ENCODE measurements around the gene ENTPD1. TPM values are rescaled to one million over a fixed set of nuclear protein-coding genes. Genes with fewer than 3 reads are reported as not detected.

The ENTPD1 gene
- polyA plus RNA-seq, 2 donors = 2.4 to 3.7 TPM

GRCh38 chr10:95834406-95834805, 78.4 kb downstream of the ENTPD1 start:
- peak overlapping the region in 1 of 2 donors; percentile 3 for H3K27ac ChIP-seq (ENCODE audit: low read depth in 2 of 2, low read length in 1 of 2)

GRCh38 chr10:95835149-95835860, 79.3 kb downstream of the ENTPD1 start:
- H3K27me3 ChIP-seq (ENCODE audit: control insufficient read depth in 1 of 2, insufficient read depth in 2 of 2, low read length in 2 of 2) = no peaks in the 10 kb centered on the region
- H3K4me3 ChIP-seq (ENCODE audit: low read depth in 1 of 2, low read length in 2 of 2) = no peak overlapping the region
- 84 to 91% methylated on average over 2 of the region's 2 CpGs for WGBS, 2 donors
- no peaks in the 10 kb centered on the region for H3K9me3 ChIP-seq (ENCODE audit: control insufficient read depth in 2 of 2, insufficient read depth in 1 of 2, low read depth in 1 of 2, low read length in 1 of 2)
- H3K27ac ChIP-seq (ENCODE audit: low read depth in 2 of 2, low read length in 1 of 2) = no peak overlapping the region
- no peaks in the 10 kb centered on the region for H3K4me1 ChIP-seq (ENCODE audit: control insufficient read depth in 2 of 2, insufficient read depth in 2 of 2, low read length in 1 of 2)
- H3K36me3 ChIP-seq (ENCODE audit: control insufficient read depth in 2 of 2, insufficient read depth in 2 of 2, low read length in 1 of 2) = no peaks in the 10 kb centered on the region

More at GRCh38 chr10:95834406-95834805, 78.4 kb downstream of the ENTPD1 start:
- Histone ChIP-seq H3K9me3 (ENCODE audit: control insufficient read depth in 2 of 2, insufficient read depth in 1 of 2, low read depth in 1 of 2, low read length in 1 of 2) (no peaks in the 10 kb centered on the region), H3K4me1 (ENCODE audit: control insufficient read depth in 2 of 2, insufficient read depth in 2 of 2, low read length in 1 of 2) (no peaks in the 10 kb centered on the region), H3K36me3 (ENCODE audit: control insufficient read depth in 2 of 2, insufficient read depth in 2 of 2, low read length in 1 of 2) (no peaks in the 10 kb centered on the region), H3K4me3 (ENCODE audit: low read depth in 1 of 2, low read length in 2 of 2) (no peak overlapping the region), H3K27me3 (ENCODE audit: control insufficient read depth in 1 of 2, insufficient read depth in 2 of 2, low read length in 2 of 2) (no peaks in the 10 kb centered on the region)
- 90 to 91% methylated on average over 3 of the region's 3 CpGs for WGBS, 2 donors

GRCh38 chr10:95835911-95836310, 79.9 kb downstream of the ENTPD1 start:
- no peaks in the 10 kb centered on the region for H3K9me3 ChIP-seq (ENCODE audit: control insufficient read depth in 2 of 2, insufficient read depth in 1 of 2, low read depth in 1 of 2, low read length in 1 of 2)
- H3K27me3 ChIP-seq (ENCODE audit: control insufficient read depth in 1 of 2, insufficient read depth in 2 of 2, low read length in 2 of 2) = no peaks in the 10 kb centered on the region
- no peak overlapping the region for H3K27ac ChIP-seq (ENCODE audit: low read depth in 2 of 2, low read length in 1 of 2)
- H3K36me3 ChIP-seq (ENCODE audit: control insufficient read depth in 2 of 2, insufficient read depth in 2 of 2, low read length in 1 of 2) = no peaks in the 10 kb centered on the region
- no peaks in the 10 kb centered on the region for H3K4me1 ChIP-seq (ENCODE audit: control insufficient read depth in 2 of 2, insufficient read depth in 2 of 2, low read length in 1 of 2)
- H3K4me3 ChIP-seq (ENCODE audit: low read depth in 1 of 2, low read length in 2 of 2) = no peak overlapping the region

GRCh38 chr10:95836610-95837355, 80.8 kb downstream of the ENTPD1 start:
- no peaks in the 10 kb centered on the region for H3K4me1 ChIP-seq (ENCODE audit: control insufficient read depth in 2 of 2, insufficient read depth in 2 of 2, low read length in 1 of 2)
- 35 to 48% methylated on average over 5 of the region's 5 CpGs for WGBS, 2 donors
- no peaks in the 10 kb centered on the region for H3K27me3 ChIP-seq (ENCODE audit: control insufficient read depth in 1 of 2, insufficient read depth in 2 of 2, low read length in 2 of 2)
- no peaks in the 10 kb centered on the region for H3K9me3 ChIP-seq (ENCODE audit: control insufficient read depth in 2 of 2, insufficient read depth in 1 of 2, low read depth in 1 of 2, low read length in 1 of 2)
- H3K27ac ChIP-seq (ENCODE audit: low read depth in 2 of 2, low read length in 1 of 2) = peak overlapping the region; percentile 8 to 70
- H3K36me3 ChIP-seq (ENCODE audit: control insufficient read depth in 2 of 2, insufficient read depth in 2 of 2, low read length in 1 of 2) = no peaks in the 10 kb centered on the region
- no peak overlapping the region for H3K4me3 ChIP-seq (ENCODE audit: low read depth in 1 of 2, low read length in 2 of 2)

- 68 to 70% methylated on average over 1 of the region's 1 CpG for WGBS, 2 donors
- no peaks in the 10 kb centered on the region for H3K9me3 ChIP-seq (ENCODE audit: control insufficient read depth in 2 of 2, insufficient read depth in 1 of 2, low read depth in 1 of 2, low read length in 1 of 2)
Measured at GRCh38 chr10:95837356-95837776, 81.4 kb downstream of the ENTPD1 start.

GRCh38 chr10:95837783-95838182, 81.8 kb downstream of the ENTPD1 start:
- Histone ChIP-seq H3K4me3 (ENCODE audit: low read depth in 1 of 2, low read length in 2 of 2) (no peak overlapping the region), H3K4me1 (ENCODE audit: control insufficient read depth in 2 of 2, insufficient read depth in 2 of 2, low read length in 1 of 2) (no peaks in the 10 kb centered on the region), H3K27me3 (ENCODE audit: control insufficient read depth in 1 of 2, insufficient read depth in 2 of 2, low read length in 2 of 2) (no peaks in the 10 kb centered on the region), H3K36me3 (ENCODE audit: control insufficient read depth in 2 of 2, insufficient read depth in 2 of 2, low read length in 1 of 2) (no peaks in the 10 kb centered on the region), H3K9me3 (ENCODE audit: control insufficient read depth in 2 of 2, insufficient read depth in 1 of 2, low read depth in 1 of 2, low read length in 1 of 2) (no peaks in the 10 kb centered on the region), H3K27ac (ENCODE audit: low read depth in 2 of 2, low read length in 1 of 2) (peak overlapping the region in 1 of 2 donors; percentile 70)
- 88 to 89% methylated on average over 3 of the region's 3 CpGs for WGBS, 2 donors

More at GRCh38 chr10:95837356-95837776, 81.4 kb downstream of the ENTPD1 start:
- no peak overlapping the region for H3K4me3 ChIP-seq (ENCODE audit: low read depth in 1 of 2, low read length in 2 of 2)
- H3K4me1 ChIP-seq (ENCODE audit: control insufficient read depth in 2 of 2, insufficient read depth in 2 of 2, low read length in 1 of 2) = no peaks in the 10 kb centered on the region
- no peaks in the 10 kb centered on the region for H3K27me3 ChIP-seq (ENCODE audit: control insufficient read depth in 1 of 2, insufficient read depth in 2 of 2, low read length in 2 of 2)
- H3K36me3 ChIP-seq (ENCODE audit: control insufficient read depth in 2 of 2, insufficient read depth in 2 of 2, low read length in 1 of 2) = no peaks in the 10 kb centered on the region
- peak overlapping the region; percentile 67 to 70 for H3K27ac ChIP-seq (ENCODE audit: low read depth in 2 of 2, low read length in 1 of 2)

GRCh38 chr10:95840121-95840520, 84.2 kb downstream of the ENTPD1 start:
- Histone ChIP-seq H3K36me3 (ENCODE audit: control insufficient read depth in 2 of 2, insufficient read depth in 2 of 2, low read length in 1 of 2) (no peaks in the 10 kb centered on the region), H3K4me3 (ENCODE audit: low read depth in 1 of 2, low read length in 2 of 2) (no peak overlapping the region), H3K27ac (ENCODE audit: low read depth in 2 of 2, low read length in 1 of 2) (no peak overlapping the region), H3K4me1 (ENCODE audit: control insufficient read depth in 2 of 2, insufficient read depth in 2 of 2, low read length in 1 of 2) (no peaks in the 10 kb centered on the region), H3K9me3 (ENCODE audit: control insufficient read depth in 2 of 2, insufficient read depth in 1 of 2, low read depth in 1 of 2, low read length in 1 of 2) (no peaks in the 10 kb centered on the region), H3K27me3 (ENCODE audit: control insufficient read depth in 1 of 2, insufficient read depth in 2 of 2, low read length in 2 of 2) (no peaks in the 10 kb centered on the region)
- 37 to 49% methylated on average over 2 of the region's 2 CpGs for WGBS, 2 donors

- Histone ChIP-seq H3K27me3 (ENCODE audit: control insufficient read depth in 1 of 2, insufficient read depth in 2 of 2, low read length in 2 of 2) (no peaks in the 10 kb centered on the region), H3K9me3 (ENCODE audit: control insufficient read depth in 2 of 2, insufficient read depth in 1 of 2, low read depth in 1 of 2, low read length in 1 of 2) (no peaks in the 10 kb centered on the region), H3K27ac (ENCODE audit: low read depth in 2 of 2, low read length in 1 of 2) (no peak overlapping the region), H3K36me3 (ENCODE audit: control insufficient read depth in 2 of 2, insufficient read depth in 2 of 2, low read length in 1 of 2) (no peaks in the 10 kb centered on the region), H3K4me3 (ENCODE audit: low read depth in 1 of 2, low read length in 2 of 2) (no peak overlapping the region), H3K4me1 (ENCODE audit: control insufficient read depth in 2 of 2, insufficient read depth in 2 of 2, low read length in 1 of 2) (no peaks in the 10 kb centered on the region)
- WGBS, 2 donors = 45 to 49% methylated on average over 1 of the region's 1 CpG
Measured at GRCh38 chr10:95840681-95841080, 84.7 kb downstream of the ENTPD1 start.

GRCh38 chr10:95841661-95842498, 85.9 kb downstream of the ENTPD1 start:
- WGBS, 2 donors = 34% methylated on average over 7 of the region's 7 CpGs
- Histone ChIP-seq H3K4me1 (ENCODE audit: control insufficient read depth in 2 of 2, insufficient read depth in 2 of 2, low read length in 1 of 2) (no peaks in the 10 kb centered on the region), H3K27ac (ENCODE audit: low read depth in 2 of 2, low read length in 1 of 2) (peak overlapping the region in 1 of 2 donors; percentile 39), H3K9me3 (ENCODE audit: control insufficient read depth in 2 of 2, insufficient read depth in 1 of 2, low read depth in 1 of 2, low read length in 1 of 2) (no peaks in the 10 kb centered on the region), H3K36me3 (ENCODE audit: control insufficient read depth in 2 of 2, insufficient read depth in 2 of 2, low read length in 1 of 2) (no peaks in the 10 kb centered on the region), H3K4me3 (ENCODE audit: low read depth in 1 of 2, low read length in 2 of 2) (no peak overlapping the region), H3K27me3 (ENCODE audit: control insufficient read depth in 1 of 2, insufficient read depth in 2 of 2, low read length in 2 of 2) (no peaks in the 10 kb centered on the region)

All from esophagus (tissue), 2 donors.